Measurements from ENCODE around the gene HBD. TPM values are rescaled to one million over a fixed set of nuclear protein-coding genes. Genes with fewer than 3 reads are reported as not detected.

HBD gene
- total RNA-seq, 2 donors from 2014 or later: not detected

- H3K4me3 ChIP-seq (ENCODE audit: low read length): no peak within 1 kb of the TSS
- Mint-ChIP-seq H3K27me3 (ENCODE audit: insufficient read depth) (no peaks in the 10 kb centered on the region), H3K27ac (no peak within 1 kb of the TSS), H3K4me3 (no peak within 1 kb of the TSS), H3K36me3 (ENCODE audit: low read depth) (no peaks in the 10 kb centered on the region), H3K9me3 (peaks cover 13% of the 10 kb centered on the region), H3K4me1 (peaks cover 10% of the 10 kb centered on the region)
- H3K9ac ChIP-seq (ENCODE audit: extremely low read depth, low read length, poor library complexity, severe bottlenecking): no peak within 1 kb of the TSS
- no peaks in the 10 kb centered on the region for H3K36me3 ChIP-seq (ENCODE audit: control insufficient read depth, insufficient read depth, low read length)
- DNase-seq: no peak
- H3K27me3 ChIP-seq (ENCODE audit: control insufficient read depth, insufficient read depth, low read length, poor library complexity, severe bottlenecking): no peaks in the 10 kb centered on the region
- H3K27ac ChIP-seq (ENCODE audit: low read depth, low read length): no peak within 1 kb of the TSS
- WGBS, 2 experiments (ENCODE audit: insufficient coverage in 1 of 2, insufficient read length in 1 of 2): 91 to 100% methylated on average over 1 to 3 of the region's 3 CpGs
- no peak for TF ChIP-seq CTCF (conservative IDR thresholded peaks at IDR 0.05)
- H3K9me3 ChIP-seq (ENCODE audit: control insufficient read depth, low read length): peaks cover 5% of the 10 kb centered on the region
- H3K4me1 ChIP-seq (ENCODE audit: control insufficient read depth, insufficient read depth, low read length): no peaks in the 10 kb centered on the region
Measured at GRCh38 chr11:5226732-5227310, 7.5 kb downstream of the HBD start, which contains the start of gene HBB. TSS of gene HBB (minus strand) at chr11:5227071. CDS start at chr11:5227021, 50 bp downstream.

- H3K9ac ChIP-seq (ENCODE audit: extremely low read depth, low read length, poor library complexity, severe bottlenecking): no peak overlapping the region
- WGBS, 2 experiments (ENCODE audit: insufficient coverage in 1 of 2, insufficient read length in 1 of 2): 79 to 100% methylated on average over 1 to 2 of the region's 2 CpGs
- DNase-seq: no peak
- no peaks in the 10 kb centered on the region for H3K27me3 Mint-ChIP-seq (ENCODE audit: insufficient read depth)
- H3K9me3 Mint-ChIP-seq: peaks cover 27% of the 10 kb centered on the region
- H3K9me3 ChIP-seq (ENCODE audit: control insufficient read depth, low read length): peaks cover 5% of the 10 kb centered on the region
- no peaks in the 10 kb centered on the region for H3K36me3 Mint-ChIP-seq (ENCODE audit: low read depth)
- no peak overlapping the region for H3K27ac Mint-ChIP-seq
- H3K27me3 ChIP-seq (ENCODE audit: control insufficient read depth, insufficient read depth, low read length, poor library complexity, severe bottlenecking): no peaks in the 10 kb centered on the region
- no peak overlapping the region for H3K4me3 ChIP-seq (ENCODE audit: low read length)
- no peaks in the 10 kb centered on the region for H3K4me1 ChIP-seq (ENCODE audit: control insufficient read depth, insufficient read depth, low read length)
- no peak overlapping the region for H3K27ac ChIP-seq (ENCODE audit: low read depth, low read length)
- no peak overlapping the region for H3K4me3 Mint-ChIP-seq
- no peaks in the 10 kb centered on the region for H3K36me3 ChIP-seq (ENCODE audit: control insufficient read depth, insufficient read depth, low read length)
- peaks cover 10% of the 10 kb centered on the region for H3K4me1 Mint-ChIP-seq
- no peak for TF ChIP-seq CTCF (conservative IDR thresholded peaks at IDR 0.05)
Measured at GRCh38 chr11:5225480-5225871, 8.8 kb downstream of the HBD start.

- no peak overlapping the region for H3K27ac Mint-ChIP-seq
- H3K27me3 ChIP-seq (ENCODE audit: control insufficient read depth, insufficient read depth, low read length, poor library complexity, severe bottlenecking): no peaks in the 10 kb centered on the region
- H3K9ac ChIP-seq (ENCODE audit: extremely low read depth, low read length, poor library complexity, severe bottlenecking): no peak overlapping the region
- peaks cover 1% of the 10 kb centered on the region for H3K36me3 Mint-ChIP-seq (ENCODE audit: low read depth)
- no peaks in the 10 kb centered on the region for H3K4me1 ChIP-seq (ENCODE audit: control insufficient read depth, insufficient read depth, low read length)
- H3K4me3 ChIP-seq (ENCODE audit: low read length): no peak overlapping the region
- no peak overlapping the region for H3K4me3 Mint-ChIP-seq
- H3K36me3 ChIP-seq (ENCODE audit: control insufficient read depth, insufficient read depth, low read length): no peaks in the 10 kb centered on the region
- no peak for DNase-seq
- peaks cover 5% of the 10 kb centered on the region for H3K9me3 ChIP-seq (ENCODE audit: control insufficient read depth, low read length)
- WGBS, 2 experiments (ENCODE audit: insufficient coverage in 1 of 2, insufficient read length in 1 of 2): 98 to 100% methylated on average over 3 to 5 of the region's 6 CpGs
- H3K9me3 Mint-ChIP-seq: peaks cover 33% of the 10 kb centered on the region
- H3K27me3 Mint-ChIP-seq (ENCODE audit: insufficient read depth): no peaks in the 10 kb centered on the region
- H3K27ac ChIP-seq (ENCODE audit: low read depth, low read length): no peak overlapping the region
- peaks cover 10% of the 10 kb centered on the region for H3K4me1 Mint-ChIP-seq
- no peak for TF ChIP-seq CTCF (conservative IDR thresholded peaks at IDR 0.05)
Measured at GRCh38 chr11:5224538-5225479, 9.5 kb downstream of the HBD start.
